Gastroesophageal sphincter (tissue), 4 donors: ENCODE data around the gene OMG. TPM values are rescaled to one million over a fixed set of nuclear protein-coding genes. Genes with fewer than 3 reads are reported as not detected.

Experiments used
- ATAC-seq: fragments of 150-250 bp; one replicate; pipeline ENCODE4 v1.9.1; 2016; ENCODE audit warnings: mild to moderate bottlenecking, moderate library complexity
- H3K27ac ChIP-seq, 4 donors: fragments of 200-600 bp; sonication (generic) in 3 of 4; 1 replicate in 3 of 4; 2 replicates in 1 of 4; pipeline ENCODE4 v1.5.1; 2016 to 2019
- H3K27me3 ChIP-seq: fragments of 200-600 bp; sonication (generic); one replicate; pipeline ENCODE4 v1.5.1; 2019
- H3K36me3 ChIP-seq, 2 donors: fragments of 200-600 bp; sonication (generic); one replicate each; pipeline ENCODE4 v1.5.1; 2019; ENCODE audit warnings: control low read depth in 1 of 2
- H3K4me1 ChIP-seq, 3 donors: fragments of 200-600 bp; sonication (generic); 1 replicate in 2 of 3; 2 replicates in 1 of 3; pipeline ENCODE4 v1.5.1; 2016 to 2019; ENCODE audit warnings: control low read depth in 2 of 3
- H3K4me3 ChIP-seq, 2 donors: fragments of 200-600 bp; sonication (generic); one replicate each; pipeline ENCODE4 v1.5.1; 2019; ENCODE audit warnings: mild to moderate bottlenecking in 1 of 2, moderate library complexity in 1 of 2
- H3K9me3 ChIP-seq, 3 donors: fragments of 200-600 bp; sonication (generic); one replicate each; pipeline ENCODE4 v1.5.1; 2017 to 2019; ENCODE audit warnings: control low read depth in 2 of 3
- CTCF ChIP-seq, 4 experiments: fragments of 200-600 bp in 2 of 4; fragments of 450-650 bp in 2 of 4; sonication (generic) in 1 of 4; IDR thresholded peaks; one replicate each; pipeline ENCODE4 v1.5.1; 2017 to 2019; ENCODE audit warnings: antibody characterized with exemption in 4 of 4, mild to moderate bottlenecking in 2 of 4, moderate library complexity in 2 of 4
- EP300 ChIP-seq: sonication (generic); formaldehyde crosslinking; IDR thresholded peaks from one replicate; pipeline ENCODE4 v1.6.1; 2017; ENCODE audit warnings: antibody characterized with exemption, mild to moderate bottlenecking
- POLR2A ChIP-seq, 2 donors: fragments of 450-650 bp; IDR thresholded peaks; one replicate each; pipeline ENCODE4 v1.6.1; 2017; ENCODE audit warnings: antibody characterized with exemption in 2 of 2, mild to moderate bottlenecking in 2 of 2, moderate library complexity in 1 of 2
- POLR2AphosphoS5 ChIP-seq: sonication (generic); formaldehyde crosslinking; IDR thresholded peaks from one replicate; pipeline ENCODE4 v1.6.1; 2017; ENCODE audit warnings: antibody characterized with exemption
- WGBS, 2 donors: methylation state at CpG; one replicate each; pipeline ENCODE4 v1.1.5; 2018; ENCODE audit warnings: low coverage in 1 of 2; 5-methylcytosine and 5-hydroxymethylcytosine counted together
- total RNA-seq, 4 donors: library from RNA; depleted of rRNA; stranded (reverse); fragments of >200 nt; gene quantifications; one replicate each; pipeline ENCODE4 v1.1.0, GENCODE V29; 2016

OMG gene
- total RNA-seq, 4 donors from 2014 or later, result not detected

- no peak overlapping the region for H3K4me3 ChIP-seq
- H3K27me3 ChIP-seq, result no peaks in the 10 kb centered on the region
- H3K27ac ChIP-seq, result no peak overlapping the region
- no peaks in the 10 kb centered on the region for H3K9me3 ChIP-seq
- ATAC-seq, result no peak
- no peak for TF ChIP-seq POLR2AphosphoS5
- TF ChIP-seq EP300, result no peak
- no peak for TF ChIP-seq POLR2A (IDR thresholded peaks at IDR 0.05)
- no peak for TF ChIP-seq CTCF (IDR thresholded peaks at IDR 0.05)
- peaks cover 0 to 60% of the 10 kb centered on the region in 2 donors for H3K36me3 ChIP-seq
- WGBS, 2 donors, result 64 to 100% methylated on average over 1 of the region's 1 CpG
- H3K4me1 ChIP-seq, result no peaks in the 10 kb centered on the region
Measured at GRCh38 chr17:31261601-31262000, 35.4 kb downstream of the OMG start.

GRCh38 chr17:31260151-31260550 lies 36.9 kb downstream of the OMG start:
- no peak overlapping the region for H3K4me3 ChIP-seq
- H3K36me3 ChIP-seq, result peaks cover 0 to 50% of the 10 kb centered on the region in 2 donors
- H3K9me3 ChIP-seq, result no peaks in the 10 kb centered on the region
- no peak for TF ChIP-seq CTCF (IDR thresholded peaks at IDR 0.05)
- no peak overlapping the region for H3K27ac ChIP-seq
- no peaks in the 10 kb centered on the region for H3K4me1 ChIP-seq
- no peak for ATAC-seq
- no peaks in the 10 kb centered on the region for H3K27me3 ChIP-seq
- WGBS, 2 donors, result 70 to 93% methylated on average over 3 of the region's 3 CpGs

- ATAC-seq, result no peak
- no peak overlapping the region for H3K27ac ChIP-seq
- WGBS, 2 donors, result 84 to 86% methylated on average over 3 of the region's 3 CpGs
- H3K4me3 ChIP-seq, result no peak overlapping the region
- peaks cover 0 to 36% of the 10 kb centered on the region in 2 donors for H3K36me3 ChIP-seq
- H3K27me3 ChIP-seq, result no peaks in the 10 kb centered on the region
- TF ChIP-seq EP300, result no peak
- TF ChIP-seq POLR2AphosphoS5, result no peak
- TF ChIP-seq CTCF (IDR thresholded peaks at IDR 0.05), result no peak
- TF ChIP-seq POLR2A (IDR thresholded peaks at IDR 0.05), result no peak
- H3K4me1 ChIP-seq, result no peaks in the 10 kb centered on the region
- no peaks in the 10 kb centered on the region for H3K9me3 ChIP-seq
Measured at GRCh38 chr17:31256936-31257335, 40.1 kb downstream of the OMG start.

- no peaks in the 10 kb centered on the region for H3K27me3 ChIP-seq
- ATAC-seq, result no peak
- TF ChIP-seq POLR2A (IDR thresholded peaks at IDR 0.05) (no peak), EP300 (no peak), POLR2AphosphoS5 (no peak), CTCF (IDR thresholded peaks at IDR 0.05) (no peak)
- no peak overlapping the region for H3K27ac ChIP-seq
- no peak overlapping the region for H3K4me3 ChIP-seq
- no peaks in the 10 kb centered on the region for H3K9me3 ChIP-seq
- peaks cover 0 to 6% (median 0%) of the 10 kb centered on the region in 3 donors for H3K4me1 ChIP-seq
- 89 to 97% methylated on average over 2 of the region's 2 CpGs for WGBS, 2 donors
- peaks cover 0 to 17% of the 10 kb centered on the region in 2 donors for H3K36me3 ChIP-seq
Measured at GRCh38 chr17:31254654-31255053, 42.4 kb downstream of the OMG start.

- H3K36me3 ChIP-seq, result peaks cover 0 to 16% of the 10 kb centered on the region in 2 donors
- H3K4me1 ChIP-seq, result peaks cover 0 to 6% (median 0%) of the 10 kb centered on the region in 3 donors
- H3K27me3 ChIP-seq, result no peaks in the 10 kb centered on the region
- 90% methylated on average over 1 of the region's 1 CpG for WGBS, 2 donors
- no peak overlapping the region for H3K27ac ChIP-seq
- TF ChIP-seq CTCF (IDR thresholded peaks at IDR 0.05) (no peak), POLR2AphosphoS5 (no peak), EP300 (no peak), POLR2A (IDR thresholded peaks at IDR 0.05) (no peak)
- no peak overlapping the region for H3K4me3 ChIP-seq
- ATAC-seq, result no peak
- H3K9me3 ChIP-seq, result no peaks in the 10 kb centered on the region
Measured at GRCh38 chr17:31252741-31253140, 44.3 kb downstream of the OMG start.
